ENCODE results near the gene RNGTT.

- TF ChIP-seq, protein P1, sequence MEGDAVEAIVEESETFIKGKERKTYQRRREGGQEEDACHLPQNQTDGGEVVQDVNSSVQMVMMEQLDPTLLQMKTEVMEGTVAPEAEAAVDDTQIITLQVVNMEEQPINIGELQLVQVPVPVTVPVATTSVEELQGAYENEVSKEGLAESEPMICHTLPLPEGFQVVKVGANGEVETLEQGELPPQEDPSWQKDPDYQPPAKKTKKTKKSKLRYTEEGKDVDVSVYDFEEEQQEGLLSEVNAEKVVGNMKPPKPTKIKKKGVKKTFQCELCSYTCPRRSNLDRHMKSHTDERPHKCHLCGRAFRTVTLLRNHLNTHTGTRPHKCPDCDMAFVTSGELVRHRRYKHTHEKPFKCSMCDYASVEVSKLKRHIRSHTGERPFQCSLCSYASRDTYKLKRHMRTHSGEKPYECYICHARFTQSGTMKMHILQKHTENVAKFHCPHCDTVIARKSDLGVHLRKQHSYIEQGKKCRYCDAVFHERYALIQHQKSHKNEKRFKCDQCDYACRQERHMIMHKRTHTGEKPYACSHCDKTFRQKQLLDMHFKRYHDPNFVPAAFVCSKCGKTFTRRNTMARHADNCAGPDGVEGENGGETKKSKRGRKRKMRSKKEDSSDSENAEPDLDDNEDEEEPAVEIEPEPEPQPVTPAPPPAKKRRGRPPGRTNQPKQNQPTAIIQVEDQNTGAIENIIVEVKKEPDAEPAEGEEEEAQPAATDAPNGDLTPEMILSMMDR (conservative IDR thresholded peaks at IDR 0.05; ENCODE audit: low read length), result no peak
- no peak for TF ChIP-seq EZH2phosphoT487 (IDR thresholded peaks at IDR 0.05; ENCODE audit: borderline replicate concordance)
These were observed 155.8 kb downstream of the RNGTT start for GRCh38 chr6:88807622-88808021.

All from Loucy (cell line).